BLaER1 treated with 17β-estradiol and CSF1 and Interleukin-3, amounts not matched to agents 10 nM and 100 nM (cell line): ENCODE data around the gene ZC3H7A.
"Not testable (repeated sequence)": the region's sequence is repeated elsewhere in the genome, so short reads cannot be mapped to it uniquely, and the experiment has no call there.

Source experiments
- H3K27ac ChIP-seq, 11 experiments: shearing (Covaris generic); formaldehyde crosslinking; 2 replicates each; pipeline ENCODE4 v1.8.1; 2022
- H3K27me3 ChIP-seq, 11 experiments: shearing (Covaris generic); formaldehyde crosslinking; 2 replicates each; pipeline ENCODE4 v1.8.1; 2022
- H3K36me3 ChIP-seq, 11 experiments: shearing (Covaris generic); formaldehyde crosslinking; 2 replicates each; pipeline ENCODE4 v1.8.1; 2022
- H3K4me1 ChIP-seq, 10 experiments: shearing (Covaris generic); formaldehyde crosslinking; 2 replicates each; pipeline ENCODE4 v1.8.1; 2022
- H3K4me2 ChIP-seq, 11 experiments: shearing (Covaris generic); formaldehyde crosslinking; 2 replicates each; pipeline ENCODE4 v1.8.1; 2022
- H3K4me3 ChIP-seq, 10 experiments: shearing (Covaris generic); formaldehyde crosslinking; 2 replicates each; pipeline ENCODE4 v1.8.1; 2022
- H3K9ac ChIP-seq, 11 experiments: shearing (Covaris generic); formaldehyde crosslinking; 2 replicates each; pipeline ENCODE4 v1.8.1; 2022
- H3K9me3 ChIP-seq, 11 experiments: shearing (Covaris generic); formaldehyde crosslinking; replicated peaks in 1 of 11; 2 replicates each; pipeline ENCODE4 v1.8.1; 2022
- H4K20me1 ChIP-seq, 11 experiments: shearing (Covaris generic); formaldehyde crosslinking; 2 replicates each; pipeline ENCODE4 v1.8.1; 2022
- Cebpa-rat ChIP-seq, 11 experiments: shearing (Covaris generic); IDR thresholded peaks; 2 replicates each; pipeline ENCODE4 v1.8.1; 2022

ZC3H7A gene

DNA sequence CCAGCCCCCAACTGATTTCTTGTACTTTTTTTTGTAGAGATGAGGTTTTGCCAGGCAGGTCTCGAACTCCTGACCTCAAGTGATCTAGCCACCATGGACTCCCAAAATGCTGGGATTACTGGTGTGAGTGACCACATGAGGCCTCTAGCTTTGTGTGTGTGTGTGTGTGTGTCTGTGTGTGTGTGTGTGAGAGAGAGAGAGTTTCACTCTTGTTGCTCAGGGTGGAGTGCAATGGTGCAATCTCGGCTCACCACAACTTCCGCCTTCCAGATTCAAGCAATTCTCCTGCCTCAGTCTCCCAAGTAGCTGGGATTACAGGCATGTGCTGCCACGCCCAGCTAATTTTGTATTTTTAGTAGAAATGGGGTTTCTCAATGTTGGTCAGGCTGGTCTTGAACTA lies 17.7 kb upstream of the ZC3H7A start:
- peak overlapping the region in 6 of 11 experiments; percentile 15 to 67 (median 55); a peak in 12 of 22 replicates for H3K4me2 ChIP-seq
- peak in 2 of 11 experiments; percentile 42 to 52; a peak in 2 of 22 replicates for TF ChIP-seq Cebpa-rat (IDR thresholded peaks at IDR 0.05)
- H3K27ac ChIP-seq, result peak overlapping the region in 4 of 11 experiments; percentile 25 to 61 (median 42); a peak in 8 of 22 replicates
- H3K4me1 ChIP-seq, result peaks cover 6 to 45% (median 27%) of the 10 kb centered on the region in 10 experiments; a peak in 18 of 20 replicates
- H3K9me3 ChIP-seq, H4K20me1 ChIP-seq, H3K36me3 ChIP-seq, H3K4me3 ChIP-seq, H3K27me3 ChIP-seq: not testable (repeated sequence)
- H3K9ac ChIP-seq, result peak overlapping the region in 4 of 11 experiments; percentile 10 to 41 (median 27); a peak in 6 of 22 replicates

DNA sequence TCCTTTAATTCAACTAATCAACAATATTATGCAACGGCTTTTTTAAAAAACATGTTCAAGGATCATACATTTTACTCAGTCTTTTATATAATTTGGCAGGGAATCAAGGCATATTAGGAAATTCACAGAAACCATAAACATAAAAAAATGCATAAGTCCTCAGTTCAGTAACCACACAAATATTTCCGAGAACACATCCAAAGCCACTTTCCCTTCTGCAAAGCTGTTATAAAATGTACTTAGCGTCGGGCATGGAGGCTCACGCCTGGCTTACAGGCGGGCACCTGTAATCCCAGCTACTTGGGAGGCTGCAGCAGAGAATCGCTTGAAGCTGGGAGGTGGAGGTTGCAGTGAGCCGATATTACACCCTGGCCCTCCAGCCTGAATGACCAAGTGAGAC lies 9.7 kb upstream of the ZC3H7A start:
- no peak overlapping the region for H3K4me3 ChIP-seq
- H3K4me1 ChIP-seq, result peaks cover under 1 to 20% (median 13%) of the 10 kb centered on the region in 10 experiments; a peak in 14 of 20 replicates
- no peaks in the 10 kb centered on the region for H3K36me3 ChIP-seq
- H3K27me3 ChIP-seq, result no peaks in the 10 kb centered on the region
- H3K9me3 ChIP-seq, result peaks cover 0 to 16% (median 0%) of the 10 kb centered on the region in 11 experiments; a peak in 4 of 22 replicates
- no peaks in the 10 kb centered on the region for H4K20me1 ChIP-seq
- no peak overlapping the region for H3K4me2 ChIP-seq
- H3K27ac ChIP-seq, result no peak overlapping the region
- TF ChIP-seq Cebpa-rat (IDR thresholded peaks at IDR 0.05), result no peak
- H3K9ac ChIP-seq, result no peak overlapping the region; a peak in 1 of 22 replicates

GRCh38 chr16:11805556-11805955 lies 8.5 kb upstream of the ZC3H7A start:
- no peaks in the 10 kb centered on the region for H3K36me3 ChIP-seq
- no peak overlapping the region for H3K9ac ChIP-seq
- no peak for TF ChIP-seq Cebpa-rat (IDR thresholded peaks at IDR 0.05)

DNA sequence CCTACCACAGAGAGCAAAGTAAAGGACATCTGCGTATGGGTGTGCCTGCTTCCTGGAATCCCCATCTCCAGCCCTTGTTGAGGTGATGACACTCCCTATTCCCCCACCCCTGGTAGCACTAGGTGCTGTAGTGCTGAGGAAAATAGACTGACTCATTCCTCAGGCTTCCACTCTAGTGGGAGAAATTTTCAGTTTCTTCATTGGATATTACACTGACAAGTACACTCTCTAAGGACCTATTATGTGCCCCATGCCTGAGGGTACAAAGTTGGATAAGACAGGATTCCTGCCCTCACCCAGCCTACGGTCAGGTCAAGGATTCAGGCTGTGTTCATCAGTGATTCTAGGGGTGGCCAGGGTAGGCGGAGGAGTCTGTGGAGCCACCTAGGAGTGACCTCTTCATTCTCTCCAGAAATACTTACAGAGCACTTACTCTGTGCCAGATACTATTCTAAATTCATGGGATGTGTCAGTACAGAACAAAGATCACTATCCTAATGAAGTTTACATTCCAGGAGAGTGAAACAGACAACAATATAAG lies 4.5 kb upstream of the ZC3H7A start:
- Histone ChIP-seq H3K4me3 (no peak overlapping the region), H3K27ac (peak overlapping the region in 4 of 11 experiments; percentile 88 to 96 (median 94); a peak in 3 of 22 replicates), H4K20me1 (no peaks in the 10 kb centered on the region; a peak in 3 of 22 replicates), H3K4me1 (peaks cover 36 to 41% (median 38%) of the 10 kb centered on the region in 10 experiments), H3K4me2 (peak overlapping the region; percentile 88 to 99 (median 95); a peak in 18 of 22 replicates), H3K9ac (no peak overlapping the region), H3K27me3 (no peaks in the 10 kb centered on the region), H3K9me3 (no peaks in the 10 kb centered on the region), H3K36me3 (no peaks in the 10 kb centered on the region)
- no peak for TF ChIP-seq Cebpa-rat (IDR thresholded peaks at IDR 0.05)

More at GRCh38 chr16:11805556-11805955, 8.5 kb upstream of the ZC3H7A start:
- no peak overlapping the region for H3K4me3 ChIP-seq
- peaks cover 12 to 27% (median 22%) of the 10 kb centered on the region in 10 experiments for H3K4me1 ChIP-seq
- no peak overlapping the region for H3K27ac ChIP-seq
- H3K9me3 ChIP-seq, result peaks cover 0 to 16% (median 0%) of the 10 kb centered on the region in 11 experiments; a peak in 4 of 22 replicates
- H3K4me2 ChIP-seq, result no peak overlapping the region
- H3K27me3 ChIP-seq, result no peaks in the 10 kb centered on the region
- no peaks in the 10 kb centered on the region for H4K20me1 ChIP-seq

GRCh38 chr16:11800382-11800718 lies 3.3 kb upstream of the ZC3H7A start:
- H3K4me3 ChIP-seq, result peak overlapping the region; percentile 18 to 96 (median 92); a peak in 16 of 20 replicates
- TF ChIP-seq Cebpa-rat (IDR thresholded peaks at IDR 0.05), result no peak

GRCh38 chr16:11799509-11800381 lies 2.7 kb upstream of the ZC3H7A start:
- TF ChIP-seq Cebpa-rat (IDR thresholded peaks at IDR 0.05), result no peak
- Histone ChIP-seq H3K4me3 (peak overlapping the region; percentile 18 to 96 (median 92); a peak in 18 of 20 replicates), H3K9ac (peak overlapping the region; percentile 91 to 96 (median 95); a peak in 21 of 22 replicates), H3K4me1 (peaks cover 49 to 57% (median 53%) of the 10 kb centered on the region in 10 experiments), H3K27me3 (no peaks in the 10 kb centered on the region), H3K36me3 (peaks cover 0 to 11% (median 8%) of the 10 kb centered on the region in 11 experiments; a peak in 9 of 22 replicates), H3K4me2 (peak overlapping the region; percentile 88 to 99 (median 95)), H3K27ac (peak overlapping the region; percentile 84 to 96 (median 93); a peak in 21 of 22 replicates), H3K9me3 (no peaks in the 10 kb centered on the region), H4K20me1 (peaks cover 0 to 18% (median 14%) of the 10 kb centered on the region in 11 experiments; a peak in 17 of 22 replicates)

More at GRCh38 chr16:11800382-11800718, 3.3 kb upstream of the ZC3H7A start:
- Histone ChIP-seq H4K20me1 (peaks cover 0 to 11% (median 8%) of the 10 kb centered on the region in 11 experiments; a peak in 15 of 22 replicates), H3K27ac (peak overlapping the region; percentile 84 to 96 (median 93); a peak in 21 of 22 replicates), H3K4me1 (peaks cover 42 to 51% (median 47%) of the 10 kb centered on the region in 10 experiments), H3K9ac (peak overlapping the region; percentile 91 to 96 (median 95); a peak in 20 of 22 replicates), H3K27me3 (no peaks in the 10 kb centered on the region), H3K4me2 (peak overlapping the region; percentile 88 to 99 (median 95)), H3K9me3 (no peaks in the 10 kb centered on the region), H3K36me3 (peaks cover 0 to 5% (median 2%) of the 10 kb centered on the region in 11 experiments; a peak in 6 of 22 replicates)

DNA sequence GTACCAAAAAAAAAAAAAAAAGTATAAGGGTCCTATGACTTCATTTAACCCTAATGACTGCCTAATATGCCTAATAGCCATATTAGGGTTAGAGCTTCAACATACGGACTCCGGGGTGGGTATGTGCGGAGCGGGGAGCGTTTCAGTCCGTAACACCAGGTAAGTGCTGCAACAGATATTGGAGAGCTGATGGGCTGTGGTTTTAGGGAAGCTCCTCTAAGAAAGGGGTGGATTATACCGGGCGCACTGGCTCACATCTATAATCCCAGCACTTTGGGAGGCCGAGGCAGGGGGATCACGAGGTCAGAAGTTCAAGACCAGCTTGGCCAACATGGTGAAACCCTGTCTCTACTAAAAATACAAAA lies 1.9 kb upstream of the ZC3H7A start:
- Histone ChIP-seq H3K27ac (peak overlapping the region; percentile 84 to 96 (median 93)), H3K27me3 (no peaks in the 10 kb centered on the region), H3K4me1 (peaks cover 54 to 62% (median 59%) of the 10 kb centered on the region in 10 experiments), H3K4me2 (peak overlapping the region; percentile 88 to 99 (median 95)), H3K4me3 (peak overlapping the region; percentile 71 to 96 (median 92)), H3K36me3 (peaks cover 0 to 17% (median 12%) of the 10 kb centered on the region in 11 experiments; a peak in 16 of 22 replicates), H4K20me1 (peaks cover under 1 to 24% (median 22%) of the 10 kb centered on the region in 11 experiments; a peak in 21 of 22 replicates), H3K9ac (peak overlapping the region; percentile 91 to 96 (median 95)), H3K9me3 (no peaks in the 10 kb centered on the region)
- TF ChIP-seq Cebpa-rat (IDR thresholded peaks at IDR 0.05), result no peak

DNA sequence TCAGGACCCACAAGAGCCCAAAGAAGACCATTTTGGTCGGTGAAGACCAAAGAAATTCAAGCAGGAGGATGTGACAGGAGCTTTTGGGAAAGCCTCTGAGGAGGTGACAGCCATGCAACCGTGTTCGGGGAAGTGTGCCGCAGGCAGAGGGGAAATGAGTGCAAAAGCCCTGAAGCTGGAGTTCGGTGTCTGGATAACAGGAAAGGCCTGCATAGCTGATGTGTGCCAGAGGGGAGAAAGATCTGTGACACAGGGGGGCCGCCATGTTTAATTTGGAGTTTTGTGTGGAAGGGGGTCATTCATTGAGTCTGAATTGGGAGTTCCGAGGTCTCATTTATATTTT lies 870 bp upstream of the ZC3H7A start:
- H3K4me2 ChIP-seq, result peak overlapping the region; percentile 88 to 99 (median 95)
- peaks cover 11 to 35% (median 32%) of the 10 kb centered on the region in 11 experiments for H4K20me1 ChIP-seq
- no peaks in the 10 kb centered on the region for H3K27me3 ChIP-seq
- H3K4me1 ChIP-seq, result peaks cover 62 to 71% (median 66%) of the 10 kb centered on the region in 10 experiments
- H3K9me3 ChIP-seq, result no peaks in the 10 kb centered on the region
- peak overlapping the region; percentile 91 to 96 (median 95) for H3K9ac ChIP-seq
- H3K4me3 ChIP-seq, result peak overlapping the region; percentile 71 to 96 (median 92)
- peak overlapping the region; percentile 84 to 96 (median 93) for H3K27ac ChIP-seq
- TF ChIP-seq Cebpa-rat (IDR thresholded peaks at IDR 0.05), result no peak
- H3K36me3 ChIP-seq, result peaks cover 4 to 28% (median 22%) of the 10 kb centered on the region in 11 experiments; a peak in 17 of 22 replicates
